Thyroid gland (tissue), 4 donors: ENCODE measurements around the gene SETBP1. TPM values are rescaled to one million over a fixed set of nuclear protein-coding genes. Genes with fewer than 3 reads are reported as not detected.

ENCODE experiments used
- DNase-seq, 2 donors: peaks; one replicate each; pipeline ENCODE4 v3.0.0-alpha.2; 2019
- H3K27ac ChIP-seq, 3 donors: fragments of 200-600 bp; sonication (generic); 1 replicate in 2 of 3; 2 replicates in 1 of 3; pipeline ENCODE4 v1.5.1; 2016 to 2019; ENCODE audit warnings: mild to moderate bottlenecking in 1 of 3, moderate library complexity in 1 of 3
- H3K27me3 ChIP-seq: fragments of 200-600 bp; sonication (generic); one replicate; pipeline ENCODE4 v1.5.1; 2019
- H3K36me3 ChIP-seq, 2 donors: fragments of 200-600 bp; sonication (generic); one replicate each; pipeline ENCODE4 v1.5.1; 2016 to 2019
- H3K4me1 ChIP-seq, 2 donors: fragments of 200-600 bp; sonication (generic); one replicate each; pipeline ENCODE4 v1.5.1; 2017 to 2019
- H3K4me3 ChIP-seq, 3 donors: fragments of 200-600 bp; sonication (generic); replicated peaks in 1 of 3; 1 replicate in 2 of 3; 2 replicates in 1 of 3; pipeline ENCODE4 v1.5.1; 2016; ENCODE audit warnings: mild to moderate bottlenecking in 1 of 3
- H3K9me3 ChIP-seq: fragments of 200-600 bp; sonication (generic); one replicate; pipeline ENCODE4 v1.5.1; 2017
- CTCF ChIP-seq, 6 experiments: fragments of 200-600 bp in 3 of 6; fragments of 450-650 bp in 3 of 6; sonication (generic) in 3 of 6; IDR thresholded peaks; one replicate each; pipeline ENCODE4 v1.5.1; 2016 to 2019; ENCODE audit warnings: antibody characterized with exemption in 6 of 6, mild to moderate bottlenecking in 2 of 6, inconsistent platforms in 1 of 6, moderate library complexity in 1 of 6
- POLR2A ChIP-seq, 2 donors: fragments of 450-650 bp; IDR thresholded peaks; one replicate each; pipeline ENCODE4 v1.6.1; 2017; ENCODE audit warnings: antibody characterized with exemption in 2 of 2, mild to moderate bottlenecking in 2 of 2, moderate library complexity in 1 of 2
- WGBS, 2 donors: methylation state at CpG; one replicate each; pipeline ENCODE4 v1.1.5; 2017; 5-methylcytosine and 5-hydroxymethylcytosine counted together
- intact Hi-C: fragments of 100-400 bp; cut with DNase I; formaldehyde crosslinking; loops from one replicate; pipeline ENCODE4 v1.15.1; 2023
- total RNA-seq, 4 donors: library from RNA; depleted of rRNA; stranded (reverse); fragments of >200 nt; gene quantifications; one replicate each; pipeline ENCODE4 v1.2.3, GENCODE V29; 2016

Gene SETBP1
- total RNA-seq, 4 donors from 2014 or later, result 32.1 to 72.0 (median 42.0) TPM

GRCh38 chr18:44857081-44857480 lies 176.4 kb downstream of the SETBP1 start:
- intact Hi-C loops, result no loop called here
- H3K9me3 ChIP-seq, result no peaks in the 10 kb centered on the region
- WGBS, 2 donors, result 79 to 84% methylated on average over 2 of the region's 2 CpGs
- TF ChIP-seq CTCF (IDR thresholded peaks at IDR 0.05), result no peak
- no peak for TF ChIP-seq POLR2A (IDR thresholded peaks at IDR 0.05)
- no peaks in the 10 kb centered on the region for H3K36me3 ChIP-seq
- no peak overlapping the region for H3K27ac ChIP-seq
- peaks cover 0 to 35% of the 10 kb centered on the region in 2 donors for H3K4me1 ChIP-seq
- no peak for DNase-seq
- H3K27me3 ChIP-seq, result no peaks in the 10 kb centered on the region
- no peak overlapping the region for H3K4me3 ChIP-seq

- no peak for TF ChIP-seq CTCF (IDR thresholded peaks at IDR 0.05)
- TF ChIP-seq POLR2A (IDR thresholded peaks at IDR 0.05), result no peak
- 89 to 90% methylated on average over 5 of the region's 5 CpGs for WGBS, 2 donors
- no peaks in the 10 kb centered on the region for H3K27me3 ChIP-seq
- no peak overlapping the region for H3K4me3 ChIP-seq
- peaks cover 0 to 27% of the 10 kb centered on the region in 2 donors for H3K4me1 ChIP-seq
- intact Hi-C loops, result no loop called here
- H3K36me3 ChIP-seq, result no peaks in the 10 kb centered on the region
- DNase-seq, result no peak
- H3K27ac ChIP-seq, result no peak overlapping the region
- H3K9me3 ChIP-seq, result no peaks in the 10 kb centered on the region
Measured at GRCh38 chr18:44857744-44858491, 177.2 kb downstream of the SETBP1 start.

GRCh38 chr18:44859263-44859662 lies 178.6 kb downstream of the SETBP1 start:
- TF ChIP-seq CTCF (IDR thresholded peaks at IDR 0.05) (no peak), POLR2A (IDR thresholded peaks at IDR 0.05) (no peak)
- peaks cover 0 to 25% of the 10 kb centered on the region in 2 donors for H3K4me1 ChIP-seq
- no peaks in the 10 kb centered on the region for H3K36me3 ChIP-seq
- H3K9me3 ChIP-seq, result no peaks in the 10 kb centered on the region
- H3K4me3 ChIP-seq, result no peak overlapping the region
- intact Hi-C loops, result no loop called here
- no peak overlapping the region for H3K27ac ChIP-seq
- DNase-seq, result no peak
- H3K27me3 ChIP-seq, result no peaks in the 10 kb centered on the region

- H3K27ac ChIP-seq, result no peak overlapping the region
- no peaks in the 10 kb centered on the region for H3K36me3 ChIP-seq
- 52 to 61% methylated on average over 6 of the region's 6 CpGs for WGBS, 2 donors
- peaks cover 0 to 20% of the 10 kb centered on the region in 2 donors for H3K4me1 ChIP-seq
- DNase-seq, result no peak
- H3K27me3 ChIP-seq, result no peaks in the 10 kb centered on the region
- TF ChIP-seq CTCF (IDR thresholded peaks at IDR 0.05) (no peak), POLR2A (IDR thresholded peaks at IDR 0.05) (no peak)
- H3K4me3 ChIP-seq, result no peak overlapping the region
- intact Hi-C loops, result no loop called here
- H3K9me3 ChIP-seq, result no peaks in the 10 kb centered on the region
Measured at GRCh38 chr18:44859751-44860439, 179.2 kb downstream of the SETBP1 start.

- no peak overlapping the region for H3K27ac ChIP-seq
- TF ChIP-seq POLR2A (IDR thresholded peaks at IDR 0.05) (no peak), CTCF (IDR thresholded peaks at IDR 0.05) (no peak)
- H3K4me3 ChIP-seq, result no peak overlapping the region
- intact Hi-C loops, result no loop called here
- H3K36me3 ChIP-seq, result no peaks in the 10 kb centered on the region
- DNase-seq, result no peak
- no peaks in the 10 kb centered on the region for H3K27me3 ChIP-seq
- H3K4me1 ChIP-seq, result peaks cover 0 to 9% of the 10 kb centered on the region in 2 donors
- no peaks in the 10 kb centered on the region for H3K9me3 ChIP-seq
- WGBS, 2 donors, result 98 to 100% methylated on average over 3 of the region's 3 CpGs
Measured at GRCh38 chr18:44862112-44862511, 181.4 kb downstream of the SETBP1 start.
